ENCODE results near the gene HAUS1. TPM values are rescaled to one million over a fixed set of nuclear protein-coding genes. Genes with fewer than 3 reads are reported as not detected.
A peak's percentile ranks its signal among the peaks of the same experiment; 100 is the strongest.

The HAUS1 gene, protein sequence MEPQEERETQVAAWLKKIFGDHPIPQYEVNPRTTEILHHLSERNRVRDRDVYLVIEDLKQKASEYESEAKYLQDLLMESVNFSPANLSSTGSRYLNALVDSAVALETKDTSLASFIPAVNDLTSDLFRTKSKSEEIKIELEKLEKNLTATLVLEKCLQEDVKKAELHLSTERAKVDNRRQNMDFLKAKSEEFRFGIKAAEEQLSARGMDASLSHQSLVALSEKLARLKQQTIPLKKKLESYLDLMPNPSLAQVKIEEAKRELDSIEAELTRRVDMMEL
- 10 to 100 TPM in 3 of 4 donors, 1 to 10 TPM in 1; 8.1 to 20.6 (median 13.3) TPM for total RNA-seq

DNA sequence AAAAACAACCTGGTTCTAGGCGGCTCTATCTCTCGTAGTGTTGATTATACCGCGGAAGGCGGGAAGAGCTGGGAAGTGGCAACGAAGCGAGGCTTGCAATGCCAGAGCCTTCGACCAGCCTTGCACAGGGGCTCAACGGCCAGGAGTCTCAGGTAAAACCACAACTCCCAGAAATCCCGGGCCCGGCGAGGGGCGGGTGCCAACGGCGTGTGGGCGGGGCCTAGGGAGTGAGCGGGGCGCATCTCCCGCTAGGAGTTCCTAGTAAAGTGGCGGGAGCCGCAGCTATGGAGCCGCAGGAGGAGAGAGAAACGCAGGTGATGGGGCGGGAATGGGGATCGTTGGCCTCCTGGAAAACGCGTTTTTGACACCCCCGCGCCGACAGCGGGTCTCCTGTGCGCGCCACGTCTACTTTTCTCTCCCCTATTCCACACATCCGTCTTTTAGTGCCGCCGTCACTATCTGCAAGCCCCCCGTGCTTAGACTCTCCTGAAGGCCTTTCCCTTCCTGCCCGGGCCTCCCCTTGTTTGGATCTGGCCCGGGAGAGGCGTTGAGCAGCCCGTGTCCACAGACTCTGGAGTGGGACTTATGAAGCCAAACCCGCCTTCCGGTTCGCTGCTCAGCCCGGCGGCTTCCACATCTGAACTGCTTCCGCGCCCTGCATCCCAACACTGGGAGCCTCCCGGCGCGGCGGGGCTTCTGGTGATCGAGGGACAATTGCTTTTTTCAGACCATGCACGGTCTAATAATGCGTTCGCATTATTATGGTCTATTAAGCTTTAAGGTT lies at the start of gene HAUS1:
HAUS1 (plus strand) TSS at position 258 of the 784 bp plus-strand sequence; CDS start at position 285, 27 bp downstream.
- H3K27ac ChIP-seq: peak within 1 kb of the TSS; percentile 69 to 86 (median 74)
- no peaks in the 10 kb centered on the region for H3K9me3 ChIP-seq
- ATAC-seq: peak; percentile 95 to 96
- peaks cover 10 to 12% of the 10 kb centered on the region in 2 donors for H3K4me1 ChIP-seq
- in situ Hi-C loops (cut with MboI; ENCODE audit: low sequenced_read_pairs in 4 of 4): no loop called here
- H3K4me3 ChIP-seq: peak within 1 kb of the TSS; percentile 62 to 85 (median 81)
- TF ChIP-seq, protein P1, sequence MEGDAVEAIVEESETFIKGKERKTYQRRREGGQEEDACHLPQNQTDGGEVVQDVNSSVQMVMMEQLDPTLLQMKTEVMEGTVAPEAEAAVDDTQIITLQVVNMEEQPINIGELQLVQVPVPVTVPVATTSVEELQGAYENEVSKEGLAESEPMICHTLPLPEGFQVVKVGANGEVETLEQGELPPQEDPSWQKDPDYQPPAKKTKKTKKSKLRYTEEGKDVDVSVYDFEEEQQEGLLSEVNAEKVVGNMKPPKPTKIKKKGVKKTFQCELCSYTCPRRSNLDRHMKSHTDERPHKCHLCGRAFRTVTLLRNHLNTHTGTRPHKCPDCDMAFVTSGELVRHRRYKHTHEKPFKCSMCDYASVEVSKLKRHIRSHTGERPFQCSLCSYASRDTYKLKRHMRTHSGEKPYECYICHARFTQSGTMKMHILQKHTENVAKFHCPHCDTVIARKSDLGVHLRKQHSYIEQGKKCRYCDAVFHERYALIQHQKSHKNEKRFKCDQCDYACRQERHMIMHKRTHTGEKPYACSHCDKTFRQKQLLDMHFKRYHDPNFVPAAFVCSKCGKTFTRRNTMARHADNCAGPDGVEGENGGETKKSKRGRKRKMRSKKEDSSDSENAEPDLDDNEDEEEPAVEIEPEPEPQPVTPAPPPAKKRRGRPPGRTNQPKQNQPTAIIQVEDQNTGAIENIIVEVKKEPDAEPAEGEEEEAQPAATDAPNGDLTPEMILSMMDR (IDR thresholded peaks at IDR 0.05 in 4 of 5, conservative IDR thresholded peaks at IDR 0.05 in 1 of 5): no peak
- peak; percentile 31 to 54 for TF ChIP-seq POLR2A (IDR thresholded peaks at IDR 0.05)
- intact Hi-C loops (cut with DNase I; ENCODE audit: low total_unique reads): loop anchor here (2.0 kb wide), 1 partner anchor 30 kb away; no protein-coding TSS in a partner anchor
- H3K36me3 ChIP-seq: peaks cover 0 to 4% of the 10 kb centered on the region in 2 donors
- H3K27me3 ChIP-seq: no peaks in the 10 kb centered on the region
- DNase-seq: peak; percentile 81 to 91

DNA sequence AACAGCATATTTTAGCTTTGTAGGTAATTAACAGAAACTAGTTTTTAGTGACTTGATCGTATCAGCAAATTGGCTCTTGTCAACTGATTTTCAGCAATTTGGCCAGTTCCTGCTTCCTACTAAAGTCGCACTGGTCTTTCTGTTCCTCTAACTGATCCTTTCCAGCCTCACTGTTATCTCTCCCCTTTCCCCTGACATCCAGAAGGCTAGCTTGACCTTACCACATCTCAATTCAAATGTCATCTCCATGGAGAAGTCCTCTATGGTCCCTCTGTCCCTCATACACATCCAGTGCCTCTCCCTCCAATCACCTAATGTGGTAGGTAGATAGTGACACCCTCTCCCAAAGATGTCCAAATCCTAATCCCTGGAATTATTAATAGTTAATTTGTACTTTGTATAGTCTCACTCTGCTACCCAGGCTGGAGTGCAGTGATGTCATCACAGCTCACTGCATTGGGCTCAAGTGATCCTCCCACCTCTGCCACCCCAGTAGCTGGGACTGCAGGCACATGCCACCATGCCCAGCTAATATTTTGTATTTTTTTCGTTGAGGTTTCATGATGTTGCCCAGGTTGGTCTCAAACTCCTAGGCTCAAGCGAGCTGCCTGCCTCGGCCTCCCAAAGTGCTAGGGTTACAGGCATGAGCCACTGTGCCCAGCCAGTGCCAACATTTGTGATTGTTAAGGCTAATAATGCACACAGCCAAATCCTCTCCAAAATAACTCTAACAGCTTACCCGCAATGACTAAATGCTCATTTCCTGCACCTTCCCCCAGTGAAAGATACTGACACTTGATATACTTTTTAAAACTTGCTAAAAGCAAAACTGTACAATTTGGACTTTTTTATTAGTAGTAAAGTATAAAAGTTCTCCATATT lies 49.0 kb upstream of the HAUS1 start:
- in situ Hi-C loops (cut with MboI; ENCODE audit: low sequenced_read_pairs in 4 of 4) (loop anchor here in 2 of 4 donors (25.0 kb wide), 2 partner anchors 368 to 393 kb away; no protein-coding TSS in a partner anchor), intact Hi-C loops (cut with DNase I; ENCODE audit: low total_unique reads) (no loop called here)
- no peak for TF ChIP-seq POLR2A (IDR thresholded peaks at IDR 0.05)
- TF ChIP-seq, protein P1 (IDR thresholded peaks at IDR 0.05 in 4 of 5, conservative IDR thresholded peaks at IDR 0.05 in 1 of 5): no peak
- Histone ChIP-seq H3K4me3 (no peak overlapping the region), H3K27ac (peak overlapping the region in 2 of 4 donors; percentile 12 to 14), H3K27me3 (no peaks in the 10 kb centered on the region), H3K9me3 (no peaks in the 10 kb centered on the region), H3K4me1 (peaks cover 20 to 37% of the 10 kb centered on the region in 2 donors), H3K36me3 (no peaks in the 10 kb centered on the region)
- no peak for DNase-seq
- ATAC-seq: no peak

DNA sequence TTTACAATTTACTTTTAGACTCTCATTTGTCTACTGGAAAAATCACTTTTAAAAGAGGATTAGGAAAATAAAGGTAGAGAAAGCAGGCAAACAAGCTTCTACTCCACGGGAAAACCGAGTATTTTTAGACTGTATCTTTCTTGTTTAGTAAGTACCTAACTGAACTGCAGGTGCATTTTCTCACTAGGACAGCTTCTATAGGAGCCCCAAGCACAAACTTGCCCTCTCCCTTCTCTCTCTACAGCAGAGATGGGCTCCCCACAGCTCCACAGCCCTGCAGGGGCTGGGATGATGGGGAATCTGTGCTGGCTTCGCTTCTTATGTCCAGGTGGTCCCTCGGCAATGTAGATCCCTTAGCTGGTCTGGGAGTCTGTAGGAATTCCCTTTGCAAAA lies 48.4 kb upstream of the HAUS1 start:
- H3K9me3 ChIP-seq: no peaks in the 10 kb centered on the region
- H3K27me3 ChIP-seq: no peaks in the 10 kb centered on the region
- H3K4me1 ChIP-seq: peaks cover 22 to 43% of the 10 kb centered on the region in 2 donors
- intact Hi-C loops (cut with DNase I; ENCODE audit: low total_unique reads) (no loop called here), in situ Hi-C loops (cut with MboI; ENCODE audit: low sequenced_read_pairs in 4 of 4) (loop anchor here in 2 of 4 donors (25.0 kb wide), 2 partner anchors 369 to 394 kb away; no protein-coding TSS in a partner anchor)
- H3K27ac ChIP-seq: peak overlapping the region in 2 of 4 donors; percentile 12 to 14
- H3K4me3 ChIP-seq: no peak overlapping the region
- H3K36me3 ChIP-seq: no peaks in the 10 kb centered on the region
- ATAC-seq: no peak
- no peak for DNase-seq
- TF ChIP-seq POLR2A (IDR thresholded peaks at IDR 0.05): no peak
- TF ChIP-seq, protein P1 (IDR thresholded peaks at IDR 0.05 in 4 of 5, conservative IDR thresholded peaks at IDR 0.05 in 1 of 5): no peak

DNA sequence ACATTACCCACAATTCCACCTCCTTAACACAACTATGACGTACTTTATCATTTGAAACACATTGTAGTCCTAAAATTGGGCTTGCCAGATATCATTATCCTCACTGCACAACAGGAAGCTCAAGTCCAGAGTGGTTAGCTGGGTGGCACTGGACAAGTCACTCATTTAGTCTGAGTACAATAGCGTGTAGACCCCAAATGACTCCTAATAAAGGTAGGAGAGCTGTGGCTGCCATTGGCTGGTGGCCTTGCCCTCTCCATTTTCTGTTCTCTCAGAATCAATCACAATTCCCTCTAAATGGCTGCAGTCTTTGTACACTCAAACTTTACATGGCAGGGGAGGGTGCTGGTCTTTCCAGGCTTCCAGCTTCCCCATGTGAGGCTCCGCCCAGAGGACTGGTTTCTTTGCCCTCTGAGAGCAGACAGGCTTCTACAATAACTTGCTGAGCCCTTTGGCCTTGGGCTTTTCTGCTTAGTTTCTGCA lies 43.8 kb upstream of the HAUS1 start:
- Histone ChIP-seq H3K27me3 (no peaks in the 10 kb centered on the region), H3K36me3 (no peaks in the 10 kb centered on the region), H3K27ac (no peak overlapping the region), H3K4me1 (peaks cover 6 to 13% of the 10 kb centered on the region in 2 donors), H3K9me3 (no peaks in the 10 kb centered on the region), H3K4me3 (no peak overlapping the region)
- intact Hi-C loops (cut with DNase I; ENCODE audit: low total_unique reads) (no loop called here), in situ Hi-C loops (cut with MboI; ENCODE audit: low sequenced_read_pairs in 4 of 4) (loop anchor here in 2 of 4 donors (25.0 kb wide), 2 partner anchors 373 to 398 kb away; no protein-coding TSS in a partner anchor)
- ATAC-seq (no peak), DNase-seq (no peak)
- no peak for TF ChIP-seq POLR2A (IDR thresholded peaks at IDR 0.05)
- TF ChIP-seq, protein P1 (IDR thresholded peaks at IDR 0.05 in 4 of 5, conservative IDR thresholded peaks at IDR 0.05 in 1 of 5): no peak
